Fibroblast of skin of right quadriceps (primary cell): ENCODE measurements around the gene SERPINA10.
"Not testable (repeated sequence)": the region's sequence is repeated elsewhere in the genome, so short reads cannot be mapped to it uniquely, and the experiment has no call there.

Experiments used
- DNase-seq: peaks from one replicate; pipeline ENCODE4 v3.0.0-alpha.2; 2013

SERPINA10 gene

GRCh38 chr14:94278731-94279130, 14.3 kb downstream of the SERPINA10 start:
- DNase-seq, result peak; percentile 68

GRCh38 chr14:94276898-94277561, 16.0 kb downstream of the SERPINA10 start:
- not testable (repeated sequence) for DNase-seq

GRCh38 chr14:94269156-94269555, 23.9 kb downstream of the SERPINA10 start:
- DNase-seq, result no peak

- DNase-seq, result not testable (repeated sequence)
Measured at GRCh38 chr14:94268582-94268981, 24.5 kb downstream of the SERPINA10 start.

GRCh38 chr14:94267352-94267751, 25.7 kb downstream of the SERPINA10 start:
- DNase-seq, result no peak

- not testable (repeated sequence) for DNase-seq
Measured at GRCh38 chr14:94264195-94264594, 28.9 kb downstream of the SERPINA10 start.

- no peak for DNase-seq
Measured at GRCh38 chr14:94244182-94244581, 48.9 kb downstream of the SERPINA10 start.

GRCh38 chr14:94239406-94239805, 53.7 kb downstream of the SERPINA10 start:
- DNase-seq, result no peak

- no peak for DNase-seq
Measured at GRCh38 chr14:94237983-94238382, 55.1 kb downstream of the SERPINA10 start.

GRCh38 chr14:94237046-94237445, 56.0 kb downstream of the SERPINA10 start:
- no peak for DNase-seq
